Measurements from ENCODE around the gene C22orf31.
A peak's percentile ranks its signal among the peaks of the same experiment; 100 is the strongest.

Gene C22orf31

DNA sequence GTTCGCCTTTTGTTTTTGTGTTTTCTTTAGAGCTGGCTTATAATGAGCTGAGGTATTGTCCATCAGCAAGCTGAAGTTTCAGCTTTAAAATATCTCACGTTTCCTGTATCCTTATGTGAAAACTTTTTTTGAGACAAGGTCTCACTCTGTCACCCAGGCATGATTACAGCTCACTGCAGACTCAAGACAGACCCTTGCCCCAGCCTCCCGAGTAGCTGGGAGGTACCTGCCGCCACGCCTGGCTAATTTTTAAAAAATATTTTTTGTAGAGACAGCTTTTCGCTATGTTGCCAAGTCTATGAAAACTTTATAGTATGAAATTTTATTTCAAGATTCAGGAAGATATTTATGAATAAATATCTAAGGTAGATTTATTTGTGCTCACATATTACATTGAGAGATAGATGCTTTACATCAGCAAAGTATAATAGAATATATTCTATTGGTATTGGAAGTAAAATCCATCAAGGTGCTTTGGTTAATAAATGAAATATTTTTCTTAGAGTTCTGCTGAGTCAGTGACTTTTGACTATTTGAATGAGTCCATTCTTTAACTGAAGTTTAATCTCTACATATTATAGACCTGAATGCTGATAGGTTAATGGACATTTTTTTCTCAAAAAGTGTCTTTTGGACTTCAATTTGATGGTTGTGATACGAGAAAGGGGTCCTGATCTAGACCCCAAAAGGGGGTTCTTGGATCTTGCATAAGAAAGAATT lies 21.4 kb upstream of the C22orf31 start:
- DNase-seq (ENCODE audit: low read depth): no peak
- H3K4me3 ChIP-seq (ENCODE audit: control insufficient read depth, low read depth, low read length): no peak overlapping the region
- TF ChIP-seq, protein P1, sequence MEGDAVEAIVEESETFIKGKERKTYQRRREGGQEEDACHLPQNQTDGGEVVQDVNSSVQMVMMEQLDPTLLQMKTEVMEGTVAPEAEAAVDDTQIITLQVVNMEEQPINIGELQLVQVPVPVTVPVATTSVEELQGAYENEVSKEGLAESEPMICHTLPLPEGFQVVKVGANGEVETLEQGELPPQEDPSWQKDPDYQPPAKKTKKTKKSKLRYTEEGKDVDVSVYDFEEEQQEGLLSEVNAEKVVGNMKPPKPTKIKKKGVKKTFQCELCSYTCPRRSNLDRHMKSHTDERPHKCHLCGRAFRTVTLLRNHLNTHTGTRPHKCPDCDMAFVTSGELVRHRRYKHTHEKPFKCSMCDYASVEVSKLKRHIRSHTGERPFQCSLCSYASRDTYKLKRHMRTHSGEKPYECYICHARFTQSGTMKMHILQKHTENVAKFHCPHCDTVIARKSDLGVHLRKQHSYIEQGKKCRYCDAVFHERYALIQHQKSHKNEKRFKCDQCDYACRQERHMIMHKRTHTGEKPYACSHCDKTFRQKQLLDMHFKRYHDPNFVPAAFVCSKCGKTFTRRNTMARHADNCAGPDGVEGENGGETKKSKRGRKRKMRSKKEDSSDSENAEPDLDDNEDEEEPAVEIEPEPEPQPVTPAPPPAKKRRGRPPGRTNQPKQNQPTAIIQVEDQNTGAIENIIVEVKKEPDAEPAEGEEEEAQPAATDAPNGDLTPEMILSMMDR (conservative IDR thresholded peaks at IDR 0.05; ENCODE audit: control insufficient read depth, insufficient read depth, low read depth, low read length): no peak

DNA sequence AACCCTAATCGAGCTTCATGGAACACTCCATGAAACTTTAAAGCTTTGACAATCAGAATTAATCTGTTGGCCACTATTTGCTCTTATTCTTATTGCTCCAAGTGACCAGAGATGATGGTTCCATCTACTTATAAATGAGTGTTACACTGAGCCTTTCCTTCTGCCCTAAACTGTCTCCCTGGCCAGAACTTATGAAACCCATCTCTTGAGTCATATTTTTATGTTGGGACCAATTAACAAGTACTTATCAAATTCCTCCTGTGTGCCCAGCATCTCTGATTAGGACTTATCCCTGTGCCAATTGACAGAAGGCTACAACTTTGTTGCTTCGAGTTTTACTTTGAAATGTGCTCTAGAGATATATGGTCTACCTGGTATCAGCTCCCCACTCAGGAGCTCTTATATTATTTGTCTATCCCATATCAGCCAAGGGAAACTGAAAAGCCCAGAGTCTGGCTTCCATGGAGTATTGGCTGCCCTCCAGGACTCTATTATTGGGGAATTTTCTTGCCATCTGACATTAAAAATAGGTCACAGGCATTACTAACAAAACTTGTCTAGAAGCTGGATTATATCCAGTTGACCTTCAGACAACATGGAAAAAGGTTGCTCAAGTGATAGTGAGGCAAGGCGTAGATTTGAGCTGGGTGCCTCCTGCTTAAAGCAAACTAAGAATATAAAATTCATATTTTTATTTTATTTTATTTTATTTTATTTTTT lies 20.0 kb upstream of the C22orf31 start:
- DNase-seq (ENCODE audit: low read depth): no peak
- TF ChIP-seq, protein P1 (conservative IDR thresholded peaks at IDR 0.05; ENCODE audit: control insufficient read depth, insufficient read depth, low read depth, low read length): no peak
- no peak overlapping the region for H3K4me3 ChIP-seq (ENCODE audit: control insufficient read depth, low read depth, low read length)

DNA sequence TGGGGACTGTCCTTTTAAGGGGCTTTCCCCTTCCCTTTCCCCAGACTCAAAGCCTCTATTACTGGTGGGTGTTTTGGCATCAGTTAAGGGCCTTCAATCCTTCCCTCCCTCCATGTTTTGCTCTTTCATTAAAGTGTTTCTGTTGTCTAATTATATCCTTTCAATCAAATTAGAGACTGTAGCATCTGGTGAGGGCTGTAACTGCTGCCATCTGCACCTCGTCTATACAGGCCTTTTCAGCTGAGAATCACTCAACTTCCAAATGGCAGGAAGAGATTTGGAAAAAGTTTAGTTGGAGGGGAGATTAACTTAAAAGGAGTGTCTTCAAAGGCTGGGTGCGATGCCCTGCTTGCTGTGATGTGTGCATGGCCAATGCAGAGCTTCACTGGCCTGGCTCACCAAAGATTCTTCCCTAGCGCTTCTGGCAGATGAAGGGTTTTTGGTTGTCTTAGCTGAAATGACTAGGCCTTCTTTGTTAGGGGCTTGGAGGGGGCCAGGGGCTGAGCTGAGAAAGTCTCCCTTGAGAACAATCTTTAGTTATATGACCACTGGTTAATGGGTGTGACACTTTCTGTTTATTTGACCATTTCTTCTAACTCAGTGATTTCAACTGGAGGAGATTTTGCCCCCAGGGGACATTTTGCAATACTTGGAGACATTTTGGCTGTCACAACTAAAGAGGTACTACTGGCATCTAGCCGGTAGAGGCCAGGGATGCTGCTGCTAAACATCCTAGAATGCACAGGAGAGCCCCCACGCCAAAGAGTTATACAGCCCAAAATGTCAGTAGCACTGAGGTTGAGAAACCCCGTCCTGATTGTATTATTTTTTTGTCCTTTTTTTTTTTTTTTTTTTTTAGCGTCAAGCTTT lies 18.7 kb upstream of the C22orf31 start:
- TF ChIP-seq, protein P1 (conservative IDR thresholded peaks at IDR 0.05; ENCODE audit: control insufficient read depth, insufficient read depth, low read depth, low read length): no peak
- DNase-seq (ENCODE audit: low read depth): peak; percentile 38
- no peak overlapping the region for H3K4me3 ChIP-seq (ENCODE audit: control insufficient read depth, low read depth, low read length)

DNA sequence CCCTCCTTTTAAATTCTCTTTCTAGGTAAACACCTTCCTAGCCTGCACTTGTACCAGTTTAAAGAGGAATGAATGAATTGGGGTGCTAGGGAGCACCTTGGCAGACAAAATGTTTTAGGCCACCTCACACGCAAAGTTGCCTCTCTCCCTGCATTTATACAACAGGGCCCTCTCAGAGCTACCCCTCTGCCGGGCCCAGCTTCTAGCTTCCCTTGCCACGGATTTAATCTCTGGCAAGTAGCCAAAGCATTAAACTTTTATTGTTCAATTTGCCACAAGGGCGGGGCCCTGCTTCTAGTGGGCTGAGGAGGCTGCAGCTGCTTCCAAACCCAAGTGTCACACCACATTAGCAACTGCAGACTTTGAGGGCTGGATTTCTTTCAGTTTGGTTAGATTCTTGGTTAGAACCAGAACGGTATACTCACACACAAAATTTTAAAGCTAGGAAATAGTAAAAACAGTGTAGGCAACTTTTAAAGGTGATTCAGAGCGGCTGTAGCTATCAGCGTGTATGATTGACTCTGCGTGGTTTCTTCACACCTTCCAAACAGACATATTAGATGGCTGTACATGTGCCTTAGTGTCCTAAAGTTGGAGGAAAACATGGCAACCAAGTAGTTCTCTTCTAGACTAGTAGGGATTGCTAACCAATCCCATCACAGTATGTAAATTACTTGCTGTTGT lies 17.7 kb upstream of the C22orf31 start:
- TF ChIP-seq, protein P1 (conservative IDR thresholded peaks at IDR 0.05; ENCODE audit: control insufficient read depth, insufficient read depth, low read depth, low read length): no peak
- no peak for DNase-seq (ENCODE audit: low read depth)
- H3K4me3 ChIP-seq (ENCODE audit: control insufficient read depth, low read depth, low read length): no peak overlapping the region

DNA sequence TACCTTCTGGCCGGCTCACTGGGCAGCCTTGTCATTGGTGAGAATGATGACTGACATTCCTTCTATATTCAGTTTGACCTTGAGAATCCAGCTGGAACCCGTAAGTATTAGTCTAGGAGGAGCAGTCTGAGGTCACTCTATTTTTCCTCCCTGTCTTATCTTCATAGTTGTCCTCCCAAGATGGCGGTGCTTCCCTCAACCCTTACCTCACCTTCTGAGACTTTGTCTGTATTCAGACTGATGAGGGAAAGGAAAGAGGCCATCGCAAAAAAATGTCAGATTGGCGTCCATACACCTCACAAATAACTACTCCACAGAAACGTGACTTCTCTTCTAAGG lies 17.2 kb upstream of the C22orf31 start:
- no peak overlapping the region for H3K4me3 ChIP-seq (ENCODE audit: control insufficient read depth, low read depth, low read length)
- TF ChIP-seq, protein P1 (conservative IDR thresholded peaks at IDR 0.05; ENCODE audit: control insufficient read depth, insufficient read depth, low read depth, low read length): no peak
- no peak for DNase-seq (ENCODE audit: low read depth)
